Measurements from ENCODE around the gene PLD2.

- TF ChIP-seq POLR2AphosphoS5 (IDR thresholded peaks at IDR 0.05) (no peak), CTCF (IDR thresholded peaks at IDR 0.05) (no peak), EP300 (IDR thresholded peaks at IDR 0.05) (no peak), POLR2A (IDR thresholded peaks at IDR 0.05) (no peak)
Observed at GRCh38 chr17:4777969-4778760, 28.8 kb upstream of the PLD2 start.

Measured in suprapubic skin (tissue), 4 donors.